SK-N-SH treated with all-trans-retinoic acid at 6 μM for 48 hours (cell line): Measurements from ENCODE around the gene BRF1.

Source experiments
- ARNTL ChIP-seq: fragments of 450-650 bp; formaldehyde crosslinking; IDR thresholded peaks from 2 replicates; pipeline ENCODE4 v1.5.0; 2020; ENCODE audit warnings: low read depth, mild to moderate bottlenecking, moderate library complexity, borderline replicate concordance
- PPARA ChIP-seq: fragments of 250-450 bp; sonication (Bioruptor Pico); IDR thresholded peaks from 2 replicates; pipeline ENCODE4 v1.5.0; 2020; ENCODE audit warnings: mild to moderate bottlenecking, borderline replicate concordance
- RARB ChIP-seq: fragments of 250-450 bp; sonication (Bioruptor Pico); IDR thresholded peaks from 2 replicates; pipeline ENCODE4 v1.8.0; 2021; ENCODE audit warnings: mild to moderate bottlenecking, moderate library complexity
- ZC3H10 ChIP-seq: fragments of 250-450 bp; sonication (Bioruptor Pico); IDR thresholded peaks from 2 replicates; pipeline ENCODE4 v1.5.1; 2021; ENCODE audit warnings: mild to moderate bottlenecking, moderate library complexity
- ZNF8 ChIP-seq: fragments of 450-650 bp; formaldehyde crosslinking; IDR thresholded peaks from 2 replicates; pipeline ENCODE4 v1.5.0; 2020; ENCODE audit warnings: mild to moderate bottlenecking, moderate library complexity

DNA sequence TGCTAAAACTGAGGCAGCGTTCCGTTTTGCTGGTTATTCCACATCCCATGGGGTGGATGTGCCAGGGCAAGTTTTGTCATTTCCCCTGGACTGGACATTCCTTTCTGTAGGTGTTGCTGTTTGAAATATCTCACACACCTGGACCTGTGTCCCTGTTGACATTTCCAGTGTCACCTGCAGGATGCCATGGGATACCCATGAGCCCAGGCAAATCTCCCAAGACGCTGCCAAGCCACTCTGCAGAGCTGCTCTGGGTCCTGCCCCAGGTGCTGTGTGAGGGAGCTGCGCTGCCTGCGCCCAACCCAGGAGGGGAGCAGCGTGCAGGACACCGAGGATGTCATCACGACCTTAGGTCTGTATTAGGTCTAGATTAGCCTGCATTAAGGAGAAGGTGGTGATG lies 8.6 kb upstream of the BRF1 start:
- TF ChIP-seq RARB (CRISPR knock-in tag) = no peak
- no peak for TF ChIP-seq ZC3H10
- no peak for TF ChIP-seq ARNTL (CRISPR knock-in tag)
- no peak for TF ChIP-seq PPARA (CRISPR knock-in tag)
- no peak for TF ChIP-seq ZNF8
